Measurements from ENCODE around the gene ZG16B. TPM values are rescaled to one million over a fixed set of nuclear protein-coding genes. Genes with fewer than 3 reads are reported as not detected.

The ZG16B gene
- total RNA-seq, 1 donor from 2014 or later, result not detected

GRCh38 chr16:2804728-2805127, 25.4 kb upstream of the ZG16B start:
- no peak for DNase-seq (ENCODE audit: low spot score)

DNA sequence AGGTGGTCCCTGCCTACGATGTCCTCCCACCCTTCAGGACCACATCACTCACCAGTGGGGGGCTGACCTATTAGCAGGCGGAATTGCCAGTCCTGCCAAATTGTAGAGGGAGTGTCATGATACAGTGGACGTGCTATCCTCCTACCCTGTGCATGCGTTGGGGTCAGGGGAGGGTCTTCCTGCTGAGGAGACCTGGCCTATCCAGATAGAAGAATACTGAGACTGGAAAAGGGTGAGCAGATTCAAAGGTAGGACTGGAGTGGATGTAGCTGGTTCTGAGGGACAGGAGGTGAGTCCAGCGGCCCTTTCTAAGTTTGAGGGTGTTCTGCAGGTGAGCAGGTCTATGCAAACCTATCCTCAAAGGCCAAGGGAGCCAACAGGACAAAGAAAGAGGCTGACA, 23.8 kb upstream of the ZG16B start:
- no peak for DNase-seq (ENCODE audit: low spot score)

- no peak for DNase-seq (ENCODE audit: low spot score)
These were observed 21.9 kb upstream of the ZG16B start for GRCh38 chr16:2808181-2808580.

GRCh38 chr16:2809149-2809760, 20.8 kb upstream of the ZG16B start:
- DNase-seq (ENCODE audit: low spot score), result no peak

- peak; percentile 51 for DNase-seq (ENCODE audit: low spot score)
These were observed 19.5 kb upstream of the ZG16B start for GRCh38 chr16:2810651-2811050.

GRCh38 chr16:2811703-2812471, 18.2 kb upstream of the ZG16B start:
- peak; percentile 78 for DNase-seq (ENCODE audit: low spot score)

GRCh38 chr16:2813771-2814221, 16.3 kb upstream of the ZG16B start:
- peak; percentile 79 for DNase-seq (ENCODE audit: low spot score)

GRCh38 chr16:2814551-2815298, 15.4 kb upstream of the ZG16B start:
- peak; percentile 85 for DNase-seq (ENCODE audit: low spot score)

- no peak for DNase-seq (ENCODE audit: low spot score)
These were observed 14.8 kb upstream of the ZG16B start for GRCh38 chr16:2815299-2815771.

DNA sequence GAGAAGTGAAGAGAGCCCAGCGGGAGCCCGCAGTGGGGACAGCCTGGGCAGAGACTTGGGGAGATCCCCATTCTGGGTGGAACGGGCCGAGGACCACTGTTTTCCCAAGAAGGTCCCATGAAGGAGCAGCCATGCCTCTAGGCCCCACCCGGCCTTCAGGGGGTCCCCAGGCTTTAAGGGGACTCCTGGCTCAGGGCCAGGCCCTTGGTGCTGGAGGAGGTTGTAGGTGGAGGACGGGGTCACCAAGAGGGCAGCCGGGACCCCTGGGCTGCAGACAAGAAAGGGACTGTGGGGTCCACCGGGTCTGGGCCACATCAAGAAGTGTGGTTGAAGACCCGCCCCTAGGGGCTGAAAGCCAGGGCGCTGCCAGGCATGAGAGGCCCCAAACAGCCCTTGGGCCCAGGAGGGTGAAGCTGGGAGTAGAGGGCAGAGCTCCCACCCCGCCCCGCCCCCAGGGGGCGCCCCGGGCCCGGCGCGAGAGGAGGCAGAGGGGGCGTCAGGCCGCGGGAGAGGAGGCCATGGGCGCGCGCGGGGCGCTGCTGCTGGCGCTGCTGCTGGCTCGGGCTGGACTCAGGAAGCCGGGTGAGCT, 13.3 kb upstream of the ZG16B start, which contains the start of gene PRSS21:
PRSS21 (plus strand) TSS at position 487 of the 589 bp plus-strand sequence; CDS start at position 519, 32 bp downstream.
- DNase-seq (ENCODE audit: low spot score), result peak; percentile 24

DNA sequence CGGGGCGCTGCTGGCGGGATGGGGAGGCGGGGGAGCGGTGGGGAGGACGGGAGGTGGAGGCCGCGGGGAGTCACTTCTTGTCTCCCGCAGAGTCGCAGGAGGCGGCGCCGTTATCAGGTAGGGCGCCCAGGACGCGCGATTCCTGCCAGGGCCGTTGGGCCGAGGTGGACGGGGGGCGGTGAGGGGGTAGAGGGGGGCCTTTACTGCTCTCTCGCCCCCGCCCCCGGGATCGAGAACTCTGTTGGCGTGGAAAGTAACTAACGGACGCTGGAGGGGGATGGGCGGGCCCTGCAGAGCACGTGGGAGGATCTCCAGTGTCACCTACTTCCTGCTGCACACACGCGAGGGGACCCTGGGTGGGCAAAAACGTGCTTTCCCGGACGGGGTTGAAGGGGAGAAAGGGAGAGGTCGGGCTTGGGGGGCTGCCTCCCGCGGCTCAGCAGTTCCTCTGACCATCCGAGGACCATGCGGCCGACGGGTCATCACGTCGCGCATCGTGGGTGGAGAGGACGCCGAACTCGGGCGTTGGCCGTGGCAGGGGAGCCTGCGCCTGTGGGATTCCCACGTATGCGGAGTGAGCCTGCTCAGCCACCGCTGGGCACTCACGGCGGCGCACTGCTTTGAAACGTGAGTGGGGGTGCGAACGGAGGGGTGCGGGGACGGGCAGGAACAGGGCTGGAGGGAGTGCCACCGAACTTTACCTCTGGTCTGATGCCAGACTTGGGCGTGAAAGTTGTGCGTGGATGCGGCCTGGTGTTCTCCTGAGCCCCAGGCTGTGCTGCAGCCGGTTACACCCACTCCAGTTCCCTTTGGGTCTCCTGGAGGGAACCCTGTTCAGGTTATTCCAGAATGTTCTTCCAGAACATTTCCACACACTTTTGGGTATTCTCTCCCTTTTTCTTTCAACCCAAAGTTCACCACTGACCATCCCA, 12.5 kb upstream of the ZG16B start:
- peak; percentile 81 for DNase-seq (ENCODE audit: low spot score)

DNA sequence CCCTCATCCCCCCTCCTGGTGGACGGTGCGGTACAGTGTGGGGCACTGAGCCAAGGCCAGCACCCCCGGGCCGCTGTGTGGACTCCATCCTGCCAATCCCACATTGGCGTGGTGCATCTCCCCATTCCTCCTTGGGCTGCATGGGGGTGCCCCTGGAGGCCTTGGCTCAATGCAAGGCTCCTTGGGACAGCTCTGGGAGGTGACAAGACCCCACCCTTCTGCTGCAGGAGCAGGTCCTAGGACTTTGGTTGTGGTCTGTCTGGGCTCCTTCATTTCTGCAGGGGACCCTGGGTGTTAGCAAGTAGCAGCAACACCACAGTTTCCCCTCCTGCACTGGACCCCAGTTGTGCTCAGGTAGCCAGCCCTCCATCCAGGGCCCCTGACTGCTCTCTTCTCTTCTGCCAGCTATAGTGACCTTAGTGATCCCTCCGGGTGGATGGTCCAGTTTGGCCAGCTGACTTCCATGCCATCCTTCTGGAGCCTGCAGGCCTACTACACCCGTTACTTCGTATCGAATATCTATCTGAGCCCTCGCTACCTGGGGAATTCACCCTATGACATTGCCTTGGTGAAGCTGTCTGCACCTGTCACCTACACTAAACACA, 11.7 kb upstream of the ZG16B start:
- peak; percentile 71 for DNase-seq (ENCODE audit: low spot score)

DNA sequence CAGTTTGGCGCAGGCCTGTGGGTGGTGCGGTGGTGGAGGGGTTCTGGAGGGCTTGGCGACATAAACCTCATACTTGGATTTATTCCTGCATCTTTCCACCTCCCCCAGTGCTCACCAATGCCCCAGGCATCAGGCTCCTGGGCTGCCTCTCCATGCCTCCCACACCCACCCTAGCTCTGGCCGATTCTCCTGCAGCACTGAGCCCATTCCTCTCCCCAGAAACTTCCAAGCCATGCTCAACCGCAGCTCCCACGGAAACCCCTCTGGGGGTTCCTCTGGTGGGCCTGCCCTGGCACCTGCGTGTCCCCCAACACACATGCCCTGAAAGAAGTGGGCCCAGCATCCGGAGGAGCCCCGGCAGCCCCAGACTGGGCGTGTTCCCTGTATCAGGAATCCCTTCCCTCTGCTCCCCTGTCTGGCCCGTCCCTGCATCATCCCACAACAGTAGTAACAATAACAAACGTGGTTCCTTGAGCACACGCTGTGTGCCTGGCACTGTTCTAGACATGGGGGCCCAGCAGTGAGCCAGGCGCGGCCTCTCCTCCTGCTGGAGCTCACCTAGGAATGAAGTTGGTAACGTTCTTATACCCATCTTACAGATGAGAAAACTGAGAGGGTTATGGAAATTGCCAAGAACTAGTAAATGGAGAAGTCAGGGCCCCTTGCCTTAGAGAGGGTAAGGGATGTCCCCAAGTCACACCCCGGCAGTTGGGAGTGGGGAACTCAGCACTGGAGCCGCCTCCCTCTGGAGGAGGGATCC, 10.7 kb upstream of the ZG16B start:
- DNase-seq (ENCODE audit: low spot score), result peak; percentile 79

- DNase-seq (ENCODE audit: low spot score), result peak; percentile 75
These were observed 9.9 kb upstream of the ZG16B start for GRCh38 chr16:2819939-2820835.

DNA sequence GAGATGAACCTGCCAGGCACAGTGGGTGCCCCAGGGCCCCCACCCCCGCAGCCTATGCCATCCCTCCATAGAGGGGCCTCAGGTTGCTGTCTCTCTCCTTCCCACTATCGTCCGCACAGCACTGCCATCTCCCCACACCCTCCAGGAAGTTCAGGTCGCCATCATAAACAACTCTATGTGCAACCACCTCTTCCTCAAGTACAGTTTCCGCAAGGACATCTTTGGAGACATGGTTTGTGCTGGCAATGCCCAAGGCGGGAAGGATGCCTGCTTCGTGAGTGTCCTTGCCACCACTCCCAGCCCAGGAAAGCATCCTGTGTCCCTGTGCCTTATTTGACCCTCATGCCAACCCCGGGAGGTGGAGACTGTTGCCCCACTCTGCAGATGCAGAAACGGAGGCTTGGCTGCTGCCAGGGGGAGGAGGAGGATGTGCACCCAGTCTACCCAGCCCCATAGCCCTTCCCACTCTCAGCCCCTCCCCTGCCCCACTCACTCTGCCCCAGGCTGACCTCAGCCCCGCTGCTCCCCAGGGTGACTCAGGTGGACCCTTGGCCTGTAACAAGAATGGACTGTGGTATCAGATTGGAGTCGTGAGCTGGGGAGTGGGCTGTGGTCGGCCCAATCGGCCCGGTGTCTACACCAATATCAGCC, 9.1 kb upstream of the ZG16B start:
- DNase-seq (ENCODE audit: low spot score), result peak; percentile 80

DNA sequence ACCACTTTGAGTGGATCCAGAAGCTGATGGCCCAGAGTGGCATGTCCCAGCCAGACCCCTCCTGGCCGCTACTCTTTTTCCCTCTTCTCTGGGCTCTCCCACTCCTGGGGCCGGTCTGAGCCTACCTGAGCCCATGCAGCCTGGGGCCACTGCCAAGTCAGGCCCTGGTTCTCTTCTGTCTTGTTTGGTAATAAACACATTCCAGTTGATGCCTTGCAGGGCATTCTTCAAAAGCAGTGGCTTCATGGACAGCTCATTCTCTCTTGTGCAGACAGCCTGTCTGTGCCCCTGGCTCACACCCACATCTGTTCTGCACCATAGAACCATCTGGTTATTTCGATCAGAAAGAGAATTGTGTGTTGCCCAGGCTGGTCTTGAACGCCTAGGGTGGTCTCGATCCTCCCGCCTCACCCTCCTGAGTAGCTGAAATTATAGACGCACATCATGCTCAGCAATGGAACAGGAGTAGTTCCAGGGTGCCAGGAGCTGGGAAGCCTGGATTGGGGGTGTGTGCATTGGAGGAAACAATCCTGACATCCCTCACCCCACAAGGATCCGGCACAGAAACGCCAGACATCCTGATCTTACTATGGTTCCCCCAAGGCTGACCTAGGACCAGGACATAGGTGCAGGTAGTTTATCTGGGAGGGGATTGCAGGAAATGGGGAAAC, 8.5 kb upstream of the ZG16B start:
- DNase-seq (ENCODE audit: low spot score), result no peak

GRCh38 chr16:2822158-2822495, 8.0 kb upstream of the ZG16B start:
- DNase-seq (ENCODE audit: low spot score), result no peak

Data from mesenteric fat pad (tissue), 1 donor.